ENCODE data around the gene POLR1D. TPM values are rescaled to one million over a fixed set of nuclear protein-coding genes. Genes with fewer than 3 reads are reported as not detected.

Gene POLR1D
- polyA plus RNA-seq, 1 experiment = 174 TPM

DNA sequence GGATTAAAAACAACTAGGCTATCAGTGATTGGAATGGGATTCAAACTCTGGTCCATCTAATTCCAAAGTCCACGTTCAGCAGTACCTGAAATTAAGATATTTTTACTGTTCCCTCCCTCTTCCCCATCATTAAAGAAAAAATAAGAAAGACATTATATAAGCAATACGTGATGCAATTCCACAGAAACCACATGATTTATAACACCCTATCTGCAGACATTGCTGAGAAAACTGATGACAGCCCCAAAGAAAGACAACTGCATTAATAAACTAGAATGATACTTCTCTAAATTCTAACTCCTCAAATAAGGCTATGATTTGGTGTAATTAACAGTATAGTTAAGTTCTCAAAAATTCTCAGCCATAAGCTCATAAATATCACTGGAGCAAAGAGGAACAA, 20.5 kb upstream of the POLR1D start:
- Histone ChIP-seq H3K9me3 (ENCODE audit: control insufficient read depth, insufficient read depth, low read length) (no peaks in the 10 kb centered on the region), H3K27ac (ENCODE audit: low read depth, low read length) (no peak overlapping the region), H3K27me3 (ENCODE audit: control insufficient read depth, insufficient read depth, low read length) (no peaks in the 10 kb centered on the region), H3K4me3 (ENCODE audit: low read depth, low read length) (no peak overlapping the region)
- no peak for DNase-seq (ENCODE audit: low read depth, low spot score)
- TF ChIP-seq, protein P1, sequence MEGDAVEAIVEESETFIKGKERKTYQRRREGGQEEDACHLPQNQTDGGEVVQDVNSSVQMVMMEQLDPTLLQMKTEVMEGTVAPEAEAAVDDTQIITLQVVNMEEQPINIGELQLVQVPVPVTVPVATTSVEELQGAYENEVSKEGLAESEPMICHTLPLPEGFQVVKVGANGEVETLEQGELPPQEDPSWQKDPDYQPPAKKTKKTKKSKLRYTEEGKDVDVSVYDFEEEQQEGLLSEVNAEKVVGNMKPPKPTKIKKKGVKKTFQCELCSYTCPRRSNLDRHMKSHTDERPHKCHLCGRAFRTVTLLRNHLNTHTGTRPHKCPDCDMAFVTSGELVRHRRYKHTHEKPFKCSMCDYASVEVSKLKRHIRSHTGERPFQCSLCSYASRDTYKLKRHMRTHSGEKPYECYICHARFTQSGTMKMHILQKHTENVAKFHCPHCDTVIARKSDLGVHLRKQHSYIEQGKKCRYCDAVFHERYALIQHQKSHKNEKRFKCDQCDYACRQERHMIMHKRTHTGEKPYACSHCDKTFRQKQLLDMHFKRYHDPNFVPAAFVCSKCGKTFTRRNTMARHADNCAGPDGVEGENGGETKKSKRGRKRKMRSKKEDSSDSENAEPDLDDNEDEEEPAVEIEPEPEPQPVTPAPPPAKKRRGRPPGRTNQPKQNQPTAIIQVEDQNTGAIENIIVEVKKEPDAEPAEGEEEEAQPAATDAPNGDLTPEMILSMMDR (IDR thresholded peaks at IDR 0.05; ENCODE audit: low read depth, low read length) = no peak
- CTCF ChIA-PET = interaction anchor here (0.6 to 2.0 kb wide), 2 partner anchors 20 to 517 kb away, joined by 3 to 9 read pairs; partner anchors contain the start of genes LNX2 and POLR1D
- POLR2A ChIA-PET = no interaction called here

DNA sequence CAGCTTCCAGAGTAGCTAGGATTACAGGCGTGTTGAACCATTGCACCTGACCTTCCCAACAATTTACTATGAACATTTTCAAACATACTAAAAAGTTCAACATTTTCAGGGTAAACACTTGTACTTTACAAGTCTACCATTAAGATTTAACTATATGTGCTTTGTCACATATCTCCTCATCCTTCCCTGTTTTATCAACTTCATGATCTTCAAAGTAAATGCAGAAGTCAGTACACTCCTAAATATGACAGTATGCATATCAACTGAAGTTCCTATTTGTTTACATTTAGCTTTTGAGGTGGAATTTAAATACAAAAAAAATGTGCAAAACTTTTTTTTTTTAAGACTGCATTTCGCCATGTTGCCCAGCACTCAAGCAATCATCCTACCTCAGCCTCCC, 19.9 kb upstream of the POLR1D start:
- ChIA-PET CTCF (interaction anchor here (0.6 to 2.0 kb wide), 2 partner anchors 19 to 517 kb away, joined by 3 to 9 read pairs; partner anchors contain the start of genes LNX2 and POLR1D), POLR2A (no interaction called here)
- Histone ChIP-seq H3K4me3 (ENCODE audit: low read depth, low read length) (no peak overlapping the region), H3K27ac (ENCODE audit: low read depth, low read length) (no peak overlapping the region), H3K9me3 (ENCODE audit: control insufficient read depth, insufficient read depth, low read length) (no peaks in the 10 kb centered on the region), H3K27me3 (ENCODE audit: control insufficient read depth, insufficient read depth, low read length) (no peaks in the 10 kb centered on the region)
- no peak for DNase-seq (ENCODE audit: low read depth, low spot score)
- TF ChIP-seq, protein P1 (IDR thresholded peaks at IDR 0.05; ENCODE audit: low read depth, low read length) = no peak

DNA sequence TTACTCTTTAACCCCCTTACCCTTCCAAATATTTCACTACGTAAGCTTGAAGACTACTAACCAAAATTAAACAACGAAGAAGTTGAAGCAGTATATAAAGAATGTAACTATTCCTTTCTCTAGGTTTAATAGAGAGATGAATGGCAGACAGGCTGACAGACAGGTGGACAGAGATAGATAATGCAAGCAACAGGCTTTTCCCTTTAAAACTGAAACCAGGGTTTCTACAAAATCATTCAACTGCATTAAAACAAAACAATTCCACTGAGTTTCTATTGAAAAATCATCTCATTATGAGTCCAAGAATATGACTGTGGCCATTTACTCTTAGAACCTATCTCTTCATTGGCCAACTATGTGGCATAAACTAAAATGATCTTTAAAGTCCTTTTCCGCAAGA, 16.6 kb upstream of the POLR1D start:
- Histone ChIP-seq H3K27me3 (ENCODE audit: control insufficient read depth, insufficient read depth, low read length) (no peaks in the 10 kb centered on the region), H3K27ac (ENCODE audit: low read depth, low read length) (no peak overlapping the region), H3K9me3 (ENCODE audit: control insufficient read depth, insufficient read depth, low read length) (no peaks in the 10 kb centered on the region), H3K4me3 (ENCODE audit: low read depth, low read length) (no peak overlapping the region)
- ChIA-PET CTCF (interaction anchor here (1.8 kb wide), 1 partner anchor 221 kb away, joined by 6 read pairs; no protein-coding TSS in a partner anchor), POLR2A (interaction anchor here (0.6 kb wide), 1 partner anchor 145 kb away, joined by 3 read pairs; no protein-coding TSS in a partner anchor)
- DNase-seq (ENCODE audit: low read depth, low spot score) = no peak
- TF ChIP-seq, protein P1 (IDR thresholded peaks at IDR 0.05; ENCODE audit: low read depth, low read length) = no peak

DNA sequence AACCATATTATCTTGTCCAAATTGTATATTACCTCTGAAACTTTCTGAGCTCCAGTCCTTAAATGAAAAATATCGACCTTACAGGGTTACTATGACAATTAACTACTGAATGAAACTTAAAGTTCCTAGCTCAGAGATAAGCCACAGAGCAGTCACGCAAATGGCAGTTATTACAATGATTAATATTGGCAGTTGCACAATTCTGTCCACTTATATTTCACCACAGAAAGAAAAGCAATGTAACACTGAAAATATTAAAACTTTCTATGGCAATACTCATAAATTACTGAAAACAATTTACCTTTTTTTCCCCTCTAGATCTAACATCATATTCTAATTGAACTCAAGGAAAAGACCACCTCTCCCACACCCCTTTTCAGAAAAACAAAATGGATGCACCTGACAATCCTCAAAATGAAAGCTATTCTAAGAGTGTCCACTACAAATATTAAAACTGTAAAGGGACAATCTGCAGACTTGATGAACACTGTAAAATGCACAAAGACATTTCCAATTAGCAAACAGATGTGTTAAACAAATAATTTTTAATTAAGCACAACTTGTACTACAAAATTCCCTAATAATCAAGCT, 16.0 kb upstream of the POLR1D start:
- H3K27me3 ChIP-seq (ENCODE audit: control insufficient read depth, insufficient read depth, low read length) = no peaks in the 10 kb centered on the region
- ChIA-PET CTCF (interaction anchor here (0.6 to 1.8 kb wide), 4 partner anchors 13 to 1019 kb away, joined by 3 to 6 read pairs (median 3); no protein-coding TSS in a partner anchor), POLR2A (interaction anchor here (0.6 kb wide), 1 partner anchor 145 kb away, joined by 3 read pairs; no protein-coding TSS in a partner anchor)
- no peak overlapping the region for H3K4me3 ChIP-seq (ENCODE audit: low read depth, low read length)
- no peak overlapping the region for H3K27ac ChIP-seq (ENCODE audit: low read depth, low read length)
- DNase-seq (ENCODE audit: low read depth, low spot score) = no peak
- no peaks in the 10 kb centered on the region for H3K9me3 ChIP-seq (ENCODE audit: control insufficient read depth, insufficient read depth, low read length)
- TF ChIP-seq, protein P1 (IDR thresholded peaks at IDR 0.05; ENCODE audit: low read depth, low read length) = no peak

DNA sequence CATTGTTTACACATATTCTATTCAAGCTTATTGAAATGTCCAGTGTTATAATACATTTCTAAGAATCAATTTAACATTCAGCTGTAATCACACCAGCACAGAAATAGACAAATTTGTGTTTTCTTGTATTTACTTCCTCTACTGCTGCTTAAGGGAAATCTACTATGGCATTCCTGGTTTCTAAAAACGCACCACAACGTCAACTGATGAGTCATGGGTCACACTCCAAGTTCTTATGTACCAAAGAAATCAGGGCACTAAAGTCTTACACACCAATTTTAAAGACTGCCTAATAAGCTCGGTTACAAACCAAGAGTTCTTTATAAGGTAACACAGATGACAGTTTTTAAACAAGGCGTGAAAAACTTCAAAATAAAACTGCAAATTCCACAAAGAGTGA, 14.6 kb upstream of the POLR1D start:
- H3K27me3 ChIP-seq (ENCODE audit: control insufficient read depth, insufficient read depth, low read length) = no peaks in the 10 kb centered on the region
- no peak overlapping the region for H3K4me3 ChIP-seq (ENCODE audit: low read depth, low read length)
- peak; percentile 41 for DNase-seq (ENCODE audit: low read depth, low spot score)
- TF ChIP-seq, protein P1 (IDR thresholded peaks at IDR 0.05; ENCODE audit: low read depth, low read length) = no peak
- no peaks in the 10 kb centered on the region for H3K9me3 ChIP-seq (ENCODE audit: control insufficient read depth, insufficient read depth, low read length)
- ChIA-PET CTCF (interaction anchor here (0.8 to 1.5 kb wide), 4 partner anchors 9 to 232 kb away, joined by 3 to 4 read pairs (median 3); no protein-coding TSS in a partner anchor), POLR2A (interaction anchor here (1.2 kb wide), 1 partner anchor 12 kb away, joined by 4 read pairs; no protein-coding TSS in a partner anchor)
- no peak overlapping the region for H3K27ac ChIP-seq (ENCODE audit: low read depth, low read length)
